K562 (cell line): Measurements from ENCODE around the gene CTDSPL2.

ENCODE experiments used
- CEBPB ChIP-seq: fragments of 450-650 bp; IDR thresholded peaks from 2 replicates; pipeline ENCODE4 v1.6.1; 2016; ENCODE audit warnings: missing genetic modification characterization, missing compliant biosample characterization
- CHD7 ChIP-seq: fragments of 200-600 bp; sonication (generic); IDR thresholded peaks from one replicate; pipeline ENCODE4 v1.6.1; 2012; ENCODE audit warnings: mild to moderate bottlenecking, low read depth, low read length, inconsistent platforms
- CTCF ChIP-seq, 3 experiments: IDR thresholded peaks in 2 of 3; conservative IDR thresholded peaks in 1 of 3; 2 replicates each; pipeline ENCODE4 v1.5.1; 2011 to 2012; ENCODE audit warnings: low read length in 3 of 3, mild to moderate bottlenecking in 3 of 3, control low read depth in 2 of 3, improper control_type of control experiment in 1 of 3, inconsistent platforms in 1 of 3, low read depth in 1 of 3, mixed read lengths in 1 of 3, moderate library complexity in 1 of 3; ENCODE audit not compliant: insufficient read depth in 2 of 3
- E2F8 ChIP-seq: fragments of 450-650 bp; IDR thresholded peaks from 2 replicates; pipeline ENCODE4 v1.7.1; 2018; ENCODE audit warnings: mild to moderate bottlenecking, low read depth; ENCODE audit not compliant: partially characterized antibody
- HNRNPUL1 ChIP-seq: fragments of 200-400 bp; formaldehyde crosslinking; IDR thresholded peaks from 2 replicates; pipeline ENCODE4 v1.6.1; 2017; ENCODE audit warnings: low read length
- MTA1 ChIP-seq: fragments of 450-650 bp; IDR thresholded peaks from 2 replicates; pipeline ENCODE4 v1.6.1; 2017; ENCODE audit warnings: borderline replicate concordance
- NCOA4 ChIP-seq: fragments of 450-650 bp; IDR thresholded peaks from 2 replicates; pipeline ENCODE4 v1.6.1; 2018; ENCODE audit warnings: mild to moderate bottlenecking; ENCODE audit not compliant: partially characterized antibody
- PHTF2 ChIP-seq: fragments of 250-450 bp; sonication (Bioruptor Pico); IDR thresholded peaks from 2 replicates; pipeline ENCODE4 v1.5.0; 2021; ENCODE audit warnings: mild to moderate bottlenecking
- SNRNP70 ChIP-seq: fragments of 200-400 bp; formaldehyde crosslinking; optimal IDR thresholded peaks from 2 replicates; pipeline ENCODE3; 2017; ENCODE audit warnings: low read depth, low read length
- TCF3 ChIP-seq: sonication (generic); formaldehyde crosslinking; IDR thresholded peaks from 2 replicates; pipeline ENCODE4 v1.4.0; 2020; ENCODE audit warnings: mild to moderate bottlenecking, missing genetic modification reagents
- TCF7L2 ChIP-seq: fragments of 150-350 bp; IDR thresholded peaks from 2 replicates; pipeline ENCODE4 v1.6.1; 2016; ENCODE audit warnings: low read depth, mild to moderate bottlenecking, low read length, moderate library complexity
- TEAD4 ChIP-seq, 2 experiments: sonication (generic) in 1 of 2; formaldehyde crosslinking in 1 of 2; IDR thresholded peaks; 2 replicates each; pipeline versions ENCODE4 v1.6.1 to v1.8.0; 2012 to 2022; ENCODE audit warnings: borderline replicate concordance in 1 of 2, inconsistent platforms in 1 of 2, low read length in 1 of 2, mild to moderate bottlenecking in 1 of 2, missing genetic modification reagents in 1 of 2

- TF ChIP-seq TCF7L2 (no peak), TEAD4 (IDR thresholded peaks at IDR 0.05; ENCODE audit: low read length) (no peak), TEAD4 (CRISPR knock-in tag; IDR thresholded peaks at IDR 0.05; ENCODE audit: borderline replicate concordance) (no peak), PHTF2 (no peak), NCOA4 (no peak), HNRNPUL1 (no peak), CHD7 (no peak), CEBPB (tag) (no peak), TCF3 (CRISPR knock-in tag) (no peak), SNRNP70 (no peak), MTA1 (no peak), CTCF (IDR thresholded peaks at IDR 0.05 in 2 of 3, conservative IDR thresholded peaks at IDR 0.05 in 1 of 3; ENCODE audit: insufficient read depth in 2 of 3, low read depth in 1 of 3, low read length in 3 of 3) (no peak), E2F8 (no peak)
Measured at GRCh38 chr15:44489464-44489863, 62.0 kb downstream of the CTDSPL2 start.
